HG03521 (cell line): ENCODE data around the gene IQCH.

Source experiments
- ATAC-seq: cut with Tn5 transposase; IDR thresholded peaks from one replicate; pipeline ENCODE4 v1.9.1; 2021; ENCODE audit warnings: mild to moderate bottlenecking, moderate library complexity; ENCODE audit not compliant: unreplicated experiment

The IQCH gene

DNA sequence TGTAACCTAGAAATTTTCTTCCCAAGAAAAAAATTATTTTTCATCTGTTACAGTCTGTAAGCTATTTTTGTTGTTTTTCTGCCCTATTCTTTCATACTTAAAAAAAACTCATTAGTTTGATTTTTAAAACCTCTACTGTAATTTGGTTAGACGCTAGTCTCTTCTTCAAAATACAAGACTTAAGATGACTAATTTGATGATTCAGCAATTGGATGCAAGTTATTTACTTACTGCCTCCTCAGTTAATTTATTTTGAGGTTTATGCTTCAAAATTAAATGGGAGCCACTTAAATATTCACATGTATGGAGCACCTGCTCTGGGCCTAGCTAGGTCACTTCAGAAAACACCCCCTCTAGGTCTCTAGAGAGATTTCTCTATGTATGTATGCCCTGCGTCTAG, 132.4 kb downstream of the IQCH start:
- no peak for ATAC-seq

DNA sequence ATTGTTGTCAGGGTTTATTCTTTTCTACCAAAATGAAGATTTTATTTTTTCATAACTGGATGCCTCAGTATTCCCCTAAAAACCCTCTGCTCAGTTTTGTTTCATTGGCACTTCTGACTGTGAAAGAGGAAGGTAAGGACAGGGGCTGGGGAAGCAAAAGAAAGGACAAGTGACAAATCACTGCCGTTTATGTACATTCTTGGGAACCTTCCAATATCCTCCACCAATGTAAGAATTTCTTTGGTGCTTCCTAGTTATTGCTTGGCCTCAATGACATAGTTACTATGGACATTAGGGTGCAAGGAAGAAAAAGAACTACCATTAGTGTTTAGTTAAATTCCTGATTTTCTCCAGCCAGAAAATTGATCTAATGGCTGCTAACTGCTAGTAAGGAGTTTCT, 135.4 kb downstream of the IQCH start:
- no peak for ATAC-seq

DNA sequence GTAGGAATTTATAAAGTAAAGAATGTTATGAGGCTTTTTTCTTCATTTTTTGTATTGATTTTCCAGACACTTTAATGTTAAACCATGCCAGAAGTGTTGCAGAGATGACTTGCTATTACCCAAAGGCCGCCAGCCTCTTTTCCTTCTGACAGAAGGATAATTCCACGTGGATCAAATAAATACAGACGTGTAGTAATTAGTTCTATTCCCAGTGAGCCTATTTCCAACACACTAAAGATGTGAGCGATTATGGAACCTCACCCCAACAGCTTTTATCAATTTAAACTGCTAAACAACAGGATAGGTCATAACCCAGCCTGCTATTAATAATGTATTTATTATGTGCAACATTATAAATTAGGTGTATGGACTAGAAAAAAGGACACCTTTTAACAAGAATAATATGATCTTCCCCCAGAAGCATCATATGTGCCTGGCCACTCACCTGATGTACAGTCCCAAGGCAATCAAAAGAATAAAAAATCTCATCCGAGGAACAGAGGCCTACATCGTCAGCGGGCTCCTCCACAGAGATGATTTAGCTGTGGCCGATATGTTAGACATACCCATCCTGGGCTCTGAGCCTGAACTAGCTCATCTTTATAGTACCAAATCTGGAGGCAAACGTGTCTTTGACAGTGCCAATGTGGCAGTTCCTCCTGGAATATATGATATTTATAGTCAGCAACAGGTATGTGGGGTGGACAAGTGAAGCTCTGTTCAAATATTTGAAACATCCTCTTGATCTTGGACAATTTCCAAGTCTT, 140.5 kb downstream of the IQCH start:
- no peak for ATAC-seq

DNA sequence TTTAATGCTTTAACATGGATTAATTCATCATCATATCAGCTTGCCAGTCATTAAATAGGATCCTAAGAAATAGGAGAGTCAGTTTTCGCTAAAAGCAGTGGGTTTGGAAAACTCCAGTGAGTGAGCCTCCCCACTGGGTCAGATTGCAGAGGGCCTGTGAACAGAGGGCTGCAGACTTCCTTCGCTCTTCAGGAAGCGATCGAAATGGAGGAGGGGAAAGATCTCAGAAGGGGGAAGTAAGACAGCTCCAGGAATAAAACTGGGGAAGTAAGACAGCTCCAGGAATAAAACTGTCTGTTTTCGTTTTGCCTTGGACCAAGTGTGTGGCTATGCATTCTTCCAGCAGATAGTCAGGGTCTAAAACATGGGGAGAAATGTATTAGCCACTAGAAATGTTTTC, 141.5 kb downstream of the IQCH start:
- ATAC-seq: no peak

DNA sequence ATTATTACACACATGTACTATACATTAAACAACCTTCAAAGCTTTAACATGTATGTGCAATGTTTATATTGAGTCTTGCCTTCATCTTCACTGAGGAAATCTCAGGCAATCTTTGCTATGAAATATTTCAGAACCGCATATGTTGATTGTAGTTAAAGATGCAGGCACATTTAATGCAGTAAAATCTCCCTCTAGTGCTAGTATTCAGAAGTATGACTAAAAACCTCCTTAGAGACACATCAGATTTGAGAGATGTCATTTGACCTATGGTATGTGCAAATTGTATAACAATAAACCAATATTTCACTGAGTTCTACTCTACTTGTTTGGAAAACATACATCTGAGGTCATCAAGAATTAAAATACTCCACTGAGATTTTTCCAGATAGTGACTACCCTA, 142.6 kb downstream of the IQCH start:
- no peak for ATAC-seq

DNA sequence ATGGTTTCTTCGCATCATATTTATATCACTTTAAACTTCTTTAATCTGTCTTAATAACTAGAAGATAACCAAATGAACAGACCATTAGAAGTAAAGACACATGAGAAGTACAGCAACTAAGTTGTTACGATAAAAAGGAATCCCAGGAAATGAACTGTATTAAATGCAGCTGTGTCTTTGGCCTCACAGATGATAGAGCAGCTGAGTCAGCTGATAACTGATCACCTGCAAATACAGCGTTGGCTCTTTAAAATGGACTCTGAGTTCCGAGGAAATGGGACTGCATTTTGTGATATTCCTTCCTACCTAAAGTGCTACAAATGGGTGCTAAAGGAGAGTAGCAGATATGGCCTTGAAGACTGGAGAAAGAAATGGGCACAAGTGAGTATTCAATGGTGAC, 145.3 kb downstream of the IQCH start:
- no peak for ATAC-seq

DNA sequence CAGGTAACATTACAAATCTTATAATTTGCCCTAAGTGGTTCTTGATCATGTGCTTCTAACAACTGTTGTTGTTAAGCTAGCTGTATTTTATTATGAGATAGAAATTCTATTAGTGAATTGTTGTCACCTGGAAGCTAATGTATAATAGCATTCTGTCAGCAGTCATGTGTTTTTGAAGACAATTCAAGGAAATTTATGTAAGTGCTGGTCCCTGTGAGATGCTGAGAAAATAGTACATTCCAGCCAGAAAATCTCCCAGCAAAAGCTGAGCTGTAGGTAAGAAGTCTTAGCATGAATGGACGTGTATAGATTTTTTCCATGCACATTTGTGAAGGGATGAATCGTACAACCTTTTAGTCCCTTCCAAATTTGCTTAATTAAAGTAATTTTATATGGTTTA, 146.3 kb downstream of the IQCH start:
- no peak for ATAC-seq

DNA sequence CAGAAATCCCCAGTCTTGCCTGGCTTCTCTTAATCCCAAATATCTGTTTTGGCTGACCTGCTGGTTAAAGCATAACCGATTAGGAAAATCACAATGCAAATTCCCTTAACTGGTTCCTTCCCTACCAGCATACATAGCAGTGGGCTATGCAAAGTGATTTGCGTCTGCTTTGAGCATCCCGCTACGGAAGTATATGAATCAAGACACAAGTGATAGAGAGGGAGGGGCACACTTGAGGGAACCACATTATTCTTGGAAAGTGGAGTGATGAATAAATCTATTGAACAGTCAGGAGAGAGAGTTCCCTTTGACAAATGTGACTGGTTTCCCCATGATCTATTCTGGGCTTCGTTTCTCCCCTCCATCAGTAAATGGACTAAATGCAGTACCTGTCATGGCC, 146.8 kb downstream of the IQCH start:
- no peak for ATAC-seq

DNA sequence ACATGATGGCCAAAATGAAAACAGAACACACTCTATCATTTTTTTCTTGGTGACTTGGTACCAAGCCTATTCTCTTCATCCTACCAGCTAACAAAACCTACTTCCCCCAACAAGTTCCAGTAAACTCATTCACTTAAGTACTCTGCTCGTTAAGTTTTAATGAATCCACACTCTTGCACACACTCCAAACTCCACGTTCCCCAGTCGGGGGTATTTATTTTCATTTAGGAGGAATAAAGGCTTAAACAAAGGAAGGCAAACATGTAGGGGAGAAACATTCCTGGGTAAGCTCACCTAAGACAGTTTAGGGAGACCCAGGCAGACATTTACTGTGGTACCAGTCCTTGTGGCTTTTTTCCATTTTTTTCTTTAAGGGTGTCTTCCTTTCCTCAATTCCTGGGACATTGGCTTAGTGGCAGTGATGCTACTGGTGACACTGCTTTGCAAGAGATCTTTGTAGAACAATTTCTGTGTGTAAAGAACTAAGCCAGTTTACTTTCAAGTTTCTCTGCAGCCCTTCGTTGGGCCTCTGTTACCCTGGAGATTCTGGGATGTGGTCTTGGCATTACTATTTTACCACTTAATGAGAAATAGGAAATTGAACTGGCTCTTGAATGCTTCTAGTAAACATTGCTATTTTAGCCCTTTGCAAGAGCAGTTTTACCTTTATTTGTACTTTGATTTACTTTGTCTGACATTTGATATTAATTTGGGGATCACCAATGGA, 149.0 kb downstream of the IQCH start:
- no peak for ATAC-seq

DNA sequence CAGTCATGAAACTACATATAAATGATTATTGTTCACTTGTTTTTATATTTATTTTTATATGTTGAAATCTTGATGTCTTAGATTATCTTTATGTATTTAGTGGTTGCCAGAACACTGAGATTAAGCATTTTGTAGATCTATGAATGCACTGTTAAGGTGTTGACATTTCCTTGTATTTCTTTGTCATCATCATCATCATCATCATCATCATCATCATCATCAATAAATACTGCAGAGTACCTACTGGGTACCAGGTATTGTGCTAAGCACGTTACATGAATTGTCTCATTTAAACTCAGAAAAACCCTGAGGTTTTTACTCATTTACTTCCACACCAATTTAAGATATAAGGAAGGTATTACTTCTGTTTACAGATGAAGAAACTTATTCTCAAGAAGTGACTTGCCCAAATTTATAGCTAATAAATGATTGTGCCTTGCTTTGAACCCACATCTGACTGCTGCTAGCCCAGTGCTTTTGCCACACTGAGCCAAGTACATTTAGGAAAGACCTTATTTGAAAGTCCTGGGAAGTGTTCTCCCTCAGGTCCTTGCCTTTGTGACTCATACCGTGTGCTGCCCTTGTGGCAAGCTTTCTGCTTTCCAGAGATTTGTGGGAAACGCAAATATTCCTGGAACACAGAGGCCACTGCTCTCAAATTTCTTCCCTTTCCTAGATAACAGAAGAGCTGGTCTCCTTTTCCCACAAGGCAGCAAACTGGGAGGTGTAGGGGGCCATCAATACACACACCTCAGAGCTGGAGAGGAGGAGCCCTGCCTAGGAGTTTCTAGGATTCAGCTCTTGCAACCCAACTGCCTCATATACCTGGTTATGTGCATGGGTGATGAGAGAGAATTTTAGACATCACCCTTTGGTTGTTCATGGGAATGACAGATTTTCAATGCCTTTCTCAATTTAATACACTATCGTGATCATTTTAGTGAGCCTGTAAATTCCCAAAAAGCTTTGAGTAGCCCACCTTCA, 150.9 kb downstream of the IQCH start:
- no peak for ATAC-seq

DNA sequence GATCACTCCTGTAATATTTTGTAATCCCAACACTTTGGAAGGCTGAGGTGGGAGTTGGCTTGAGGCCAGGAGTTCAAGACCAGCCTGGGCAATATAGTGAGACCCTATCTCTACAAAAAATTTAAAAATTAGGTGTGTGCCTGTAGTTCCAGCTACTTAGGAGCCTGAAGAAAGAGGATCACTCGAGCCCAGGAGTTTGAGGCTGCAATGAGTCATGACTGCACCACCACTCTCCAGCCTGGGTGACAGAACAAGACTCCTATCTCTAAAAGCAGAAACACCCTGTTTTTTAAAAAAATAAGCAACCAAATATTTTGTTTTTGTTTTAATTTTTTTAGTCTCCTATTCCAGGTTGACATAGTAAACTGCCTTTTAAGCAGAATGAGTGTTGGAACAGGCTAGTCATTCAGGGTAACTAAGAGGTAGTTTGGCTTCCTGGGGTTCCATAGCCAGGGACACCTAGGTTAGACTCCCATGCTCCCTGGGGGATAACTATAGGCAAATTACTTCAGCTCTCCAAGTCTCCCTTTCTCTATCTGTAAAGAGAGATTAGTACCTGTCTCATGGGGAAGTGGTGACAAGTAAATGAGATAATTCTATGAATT, 151.8 kb downstream of the IQCH start:
- no peak for ATAC-seq

DNA sequence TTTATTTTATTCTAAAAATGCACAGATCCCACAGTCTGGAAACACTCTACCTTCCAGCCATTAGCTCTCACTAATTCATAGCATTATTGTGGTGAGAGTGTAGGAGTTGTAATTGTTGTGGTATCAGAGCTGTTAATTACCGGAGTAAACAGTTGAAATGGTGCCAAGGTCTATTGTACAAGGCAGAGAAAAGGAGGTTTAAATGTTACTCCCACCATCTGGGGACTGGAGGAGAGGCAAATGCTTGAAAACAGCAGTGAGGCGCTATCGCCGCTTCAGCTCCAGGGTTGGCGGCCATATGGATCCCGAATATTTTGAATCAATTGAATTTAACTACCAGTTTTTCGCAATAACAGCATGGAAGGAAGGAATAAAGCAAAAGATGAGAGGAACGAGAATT, 153.2 kb downstream of the IQCH start:
- no peak for ATAC-seq

DNA sequence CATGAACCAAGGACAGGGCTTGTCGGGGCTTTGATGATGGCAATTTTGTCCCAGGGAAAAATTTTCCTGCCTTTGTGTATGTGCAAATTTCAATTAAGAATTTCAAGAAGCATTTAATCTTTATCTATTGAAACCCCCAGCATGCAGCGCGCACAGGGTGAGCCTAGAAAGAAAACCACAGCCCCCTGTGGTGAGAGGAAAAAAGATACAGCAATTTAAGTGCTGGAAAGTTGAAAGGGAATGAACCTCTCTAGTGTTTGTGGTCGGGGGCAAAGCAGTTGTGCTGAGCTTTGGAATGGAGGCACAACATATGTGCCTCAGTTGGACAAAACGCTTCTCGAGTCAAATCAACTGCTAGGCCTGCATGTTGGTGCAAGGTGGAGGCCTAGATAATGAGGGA, 154.6 kb downstream of the IQCH start:
- no peak for ATAC-seq

DNA sequence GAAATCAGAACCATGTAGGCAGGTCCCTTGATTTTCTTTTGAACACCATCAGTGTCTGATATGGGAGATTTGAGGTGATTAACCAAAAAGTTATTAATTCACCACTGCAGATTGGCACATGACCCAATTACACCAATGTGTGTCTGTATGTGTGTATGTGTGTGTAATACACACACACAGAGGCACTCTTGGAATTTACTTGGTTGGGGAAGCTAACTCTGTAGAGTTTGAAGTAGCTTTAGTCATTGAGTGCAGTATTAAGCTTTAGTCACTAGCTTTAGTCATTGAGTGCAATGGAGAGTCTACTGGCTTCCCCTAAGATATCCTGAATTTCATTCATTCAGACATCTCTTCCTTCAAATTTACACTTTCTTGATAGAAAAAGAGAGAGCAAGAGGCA, 156.9 kb downstream of the IQCH start:
- no peak for ATAC-seq

DNA sequence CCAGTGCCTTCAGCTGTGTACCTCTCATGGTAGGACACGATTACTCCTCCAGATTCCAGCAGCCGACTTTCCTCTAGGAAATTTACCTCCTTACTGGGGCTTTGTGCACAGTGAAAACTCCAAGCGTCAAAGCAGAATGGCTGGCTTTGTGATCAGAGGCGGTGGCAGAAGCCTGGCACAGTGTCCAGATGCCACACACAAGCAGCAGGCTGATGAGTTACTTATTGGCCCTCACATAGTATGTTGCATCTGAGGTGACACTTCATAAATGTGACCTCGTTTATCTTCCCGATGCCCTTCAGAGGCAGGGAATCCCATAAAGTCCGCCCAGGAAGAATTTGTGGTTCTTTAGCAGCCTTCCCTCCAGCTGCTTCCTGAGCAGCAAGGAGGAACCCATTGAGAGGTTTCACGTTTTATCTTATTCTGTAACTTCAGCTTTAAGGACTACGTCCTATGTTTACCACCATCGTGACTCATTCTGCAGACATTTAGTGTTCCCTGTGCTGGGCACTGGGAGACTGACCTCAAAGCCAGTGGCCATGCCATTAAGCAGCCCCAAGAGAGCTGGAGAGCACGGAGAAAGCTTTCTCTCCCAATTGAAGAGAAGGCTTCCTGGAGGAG, 159.3 kb downstream of the IQCH start:
- no peak for ATAC-seq

DNA sequence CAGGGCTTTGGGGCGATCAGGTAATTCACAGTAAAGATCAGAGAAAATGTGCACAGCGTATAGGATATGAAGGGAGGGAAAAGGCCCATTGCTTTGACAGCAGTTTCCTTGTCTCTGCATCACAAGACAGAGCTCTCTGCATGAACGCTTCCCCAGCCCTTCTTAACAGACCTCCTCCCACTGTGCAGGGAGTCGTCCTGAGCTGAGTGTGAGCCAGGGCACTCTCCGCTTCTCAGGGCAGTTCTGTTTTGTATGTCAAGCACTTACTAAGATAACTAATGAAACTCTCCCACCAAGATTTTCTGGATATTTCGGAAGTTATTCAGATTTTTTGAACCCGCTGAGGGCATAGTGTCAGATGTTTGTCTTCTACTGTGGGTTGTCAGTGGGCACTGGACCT, 160.6 kb downstream of the IQCH start:
- ATAC-seq: no peak

DNA sequence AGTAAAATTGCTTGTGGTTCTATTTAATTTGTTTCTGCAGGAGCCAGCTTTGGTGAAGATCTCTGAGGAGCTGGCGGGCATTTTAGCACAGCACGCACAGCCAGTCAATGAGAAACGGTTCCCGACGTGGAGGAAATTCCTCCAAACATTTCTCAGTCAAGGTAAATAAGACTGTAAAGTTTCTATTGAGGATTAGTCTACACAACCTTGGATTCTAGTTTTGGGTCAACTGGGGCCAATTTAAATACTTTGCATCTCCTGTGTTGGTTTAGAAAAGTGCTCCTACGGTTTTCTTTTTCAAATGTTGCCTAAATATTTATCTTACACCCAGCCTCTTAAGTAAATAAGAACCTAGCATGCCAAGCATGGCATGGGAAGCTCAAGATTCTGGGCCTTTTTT, 162.3 kb downstream of the IQCH start:
- no peak for ATAC-seq

DNA sequence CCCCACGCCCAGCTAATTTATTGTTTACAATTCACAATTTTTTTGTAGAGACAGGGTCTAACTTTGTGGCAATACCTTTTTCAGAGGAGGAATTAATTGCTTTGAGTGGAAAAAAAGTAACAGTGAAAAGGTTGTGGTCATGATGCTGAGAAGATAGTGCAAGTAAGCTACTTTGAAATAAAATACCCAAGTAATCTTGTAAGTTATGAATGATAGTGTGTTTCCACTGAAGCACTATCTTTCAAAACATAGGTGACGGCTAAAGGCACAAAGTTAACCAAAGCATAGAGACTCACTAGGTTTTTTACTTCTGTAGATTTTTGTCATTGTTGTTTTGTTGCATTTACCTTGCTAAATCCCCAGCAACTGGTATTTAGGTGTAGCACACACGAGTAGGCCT, 165.1 kb downstream of the IQCH start:
- no peak for ATAC-seq

DNA sequence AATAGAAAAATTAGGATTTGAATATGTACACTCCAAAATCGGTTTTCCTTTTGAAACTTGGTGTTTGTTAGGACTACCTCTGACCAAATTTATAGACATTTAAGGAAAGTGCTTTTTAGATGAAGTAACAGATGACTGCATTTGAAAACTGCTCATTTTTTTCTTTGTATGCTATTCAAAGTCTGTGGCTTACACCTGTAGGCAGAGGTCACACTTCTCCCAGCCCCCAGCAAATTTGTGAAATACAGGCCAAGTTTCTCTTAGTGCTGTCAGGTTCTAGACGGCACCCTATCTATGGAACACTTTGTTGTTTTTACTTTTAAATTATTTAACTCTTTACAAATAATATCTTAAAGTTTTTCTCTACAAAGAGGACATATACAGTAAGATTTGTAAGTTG, 165.6 kb downstream of the IQCH start:
- no peak for ATAC-seq

DNA sequence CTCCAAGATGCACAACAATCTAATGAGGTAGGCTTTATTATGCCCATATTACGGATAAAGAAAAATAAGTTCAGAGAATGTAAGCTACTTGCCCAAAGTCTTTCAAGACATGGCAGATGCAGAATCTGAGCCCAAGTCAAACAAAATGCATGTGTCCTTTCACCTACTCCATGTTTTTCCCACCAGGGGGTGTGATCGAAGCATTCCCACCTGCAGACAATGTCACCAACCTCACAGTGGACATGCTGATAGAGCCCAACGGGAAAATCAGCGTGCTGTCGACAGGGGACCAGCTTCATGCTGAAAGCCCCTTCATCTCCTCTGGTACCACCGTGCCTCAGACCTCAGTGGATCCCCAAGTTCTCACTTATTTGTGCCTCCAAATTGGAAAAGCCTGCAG, 166.5 kb downstream of the IQCH start:
- no peak for ATAC-seq

DNA sequence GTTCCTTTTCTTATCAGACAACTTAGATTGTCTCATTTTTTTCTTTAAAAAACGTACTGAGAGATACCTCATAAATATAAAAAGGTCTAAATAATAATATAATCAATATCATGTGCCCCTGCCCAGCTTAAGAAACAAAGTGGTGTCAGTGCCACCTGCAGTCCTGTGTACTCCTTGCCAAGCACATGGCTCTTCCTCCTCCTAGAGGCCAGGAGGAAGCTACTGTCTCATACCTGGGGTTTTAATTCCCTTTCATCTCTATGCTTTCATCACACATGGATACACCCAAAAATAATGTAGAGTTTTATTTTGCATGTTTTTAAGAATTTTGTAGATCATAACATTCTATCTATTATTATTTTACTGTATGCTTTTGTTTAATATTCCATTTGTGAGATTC, 167.7 kb downstream of the IQCH start:
- no peak for ATAC-seq
